Psoas muscle (tissue), 8 donors: ENCODE measurements around the gene MASP1. TPM values are rescaled to one million over a fixed set of nuclear protein-coding genes. Genes with fewer than 3 reads are reported as not detected.
"Not testable (repeated sequence)": the region's sequence is repeated elsewhere in the genome, so short reads cannot be mapped to it uniquely, and the experiment has no call there.

Experiments used
- ATAC-seq, 4 donors: fragments of 200-7000 bp; cut with Tn5 transposase; one replicate each; pipeline ENCODE4 v1.9.1; 2020; ENCODE audit warnings: moderate library complexity in 3 of 4, mild to moderate bottlenecking in 2 of 4
- DNase-seq, 2 donors: peaks; one replicate each; pipeline ENCODE4 v3.0.0-alpha.2; 2020
- H3K27ac ChIP-seq: fragments of 200-600 bp; one replicate; pipeline ENCODE4 v1.8.0; 2022
- H3K27me3 ChIP-seq, 3 donors: fragments of 200-600 bp in 1 of 3; one replicate each; pipeline versions ENCODE4 v1.6.1 to v1.8.0; 2013 to 2022; ENCODE audit warnings: low read length in 2 of 3, mild to moderate bottlenecking in 2 of 3, moderate library complexity in 1 of 3; ENCODE audit not compliant: insufficient read depth in 3 of 3
- H3K36me3 ChIP-seq, 2 donors: fragments of 200-600 bp in 1 of 2; one replicate each; pipeline versions ENCODE4 v1.6.1 to v1.8.0; 2013 to 2022; ENCODE audit warnings: low read depth in 1 of 2, mild to moderate bottlenecking in 1 of 2, moderate library complexity in 1 of 2; ENCODE audit not compliant: insufficient read depth in 1 of 2
- H3K4me1 ChIP-seq: fragments of 200-600 bp; one replicate; pipeline ENCODE4 v1.8.0; 2022
- H3K4me3 ChIP-seq: fragments of 200-600 bp; one replicate; pipeline ENCODE4 v1.8.0; 2022; ENCODE audit warnings: mild to moderate bottlenecking
- H3K9me3 ChIP-seq: fragments of 200-600 bp; one replicate; pipeline ENCODE4 v1.8.0; 2022
- CTCF ChIP-seq: fragments of 200-600 bp; IDR thresholded peaks from one replicate; pipeline ENCODE4 v1.8.0; 2022; ENCODE audit warnings: antibody characterized with exemption
- WGBS, 3 donors: extraction: QIAGEN DNeasy Blood & Tissue Kit; methylation state at CpG; one replicate each; pipeline versions ENCODE4 v1.1.6 to v1.1.7; 2013; 5-methylcytosine and 5-hydroxymethylcytosine counted together
- intact Hi-C, 2 donors: fragments of 100-400 bp; cut with DNase I; formaldehyde crosslinking; loops; one replicate each; pipeline versions ENCODE4 v1.11.0 to v1.14.2; 2022
- polyA plus RNA-seq, 3 donors: library from polyadenylated mRNA; stranded (reverse); fragments of 200-250 nt; gene quantifications; one replicate each; pipeline ENCODE4 v1.2.3, GENCODE V29; 2013
- total RNA-seq, 4 donors: library from RNA; stranded (reverse); fragmentation: NEBNext Ultra II Directional in 2 of 4; extraction: Animal tissue kit (Norgen Biotek cat#: 25700) in 2 of 4; gene quantifications; one replicate each; pipeline versions ENCODE4 v1.2.1 to v1.2.4, GENCODE V29; 2021 to 2023
- donor health status: healthy with polysubstance abuse.
- donor health status: DM: no; HTN: no; CAD: no; lungs with moderate emphysema.
- donor health status: Bipolar disorder and iron deficiency.
- donor health status: healthy.
- donor health status: DM: yes; HTN: yes; CAD: no.
- donor health status: DM: no; HTN: no; CAD: no.
- donor health status: DM: no; HTN: no; CAD: no.
- donor health status: DM: yes; HTN: yes; CAD: no.

Gene MASP1
- total and polyA plus RNA-seq, 7 donors, result 0.66 to 8.1 (median 4.2) TPM

- Histone ChIP-seq H3K27ac (no peak overlapping the region), H3K27me3 (no peaks in the 10 kb centered on the region), H3K9me3 (no peaks in the 10 kb centered on the region), H3K4me3 (no peak overlapping the region), H3K4me1 (peaks cover 31% of the 10 kb centered on the region), H3K36me3 (no peaks in the 10 kb centered on the region)
- no peak for TF ChIP-seq CTCF
- ATAC-seq (no peak), DNase-seq (no peak)
- intact Hi-C loops, result no loop called here
These were observed 82.0 kb downstream of the MASP1 start for GRCh38 chr3:187209491-187209890.

GRCh38 chr3:187208159-187208558 is 83.4 kb downstream of the MASP1 start:
- H3K4me1 ChIP-seq, result peaks cover 31% of the 10 kb centered on the region
- DNase-seq, result no peak
- no peak overlapping the region for H3K27ac ChIP-seq
- H3K9me3 ChIP-seq, result no peaks in the 10 kb centered on the region
- ATAC-seq, result no peak
- 53 to 81% (median 60%) methylated on average over 1 of the region's 1 CpG for WGBS, 3 donors
- no peaks in the 10 kb centered on the region for H3K27me3 ChIP-seq
- H3K4me3 ChIP-seq, result no peak overlapping the region
- TF ChIP-seq CTCF, result no peak
- no peaks in the 10 kb centered on the region for H3K36me3 ChIP-seq
- intact Hi-C loops, result no loop called here

- Histone ChIP-seq H3K27ac (no peak overlapping the region), H3K9me3 (no peaks in the 10 kb centered on the region), H3K4me3 (no peak overlapping the region), H3K36me3 (no peaks in the 10 kb centered on the region), H3K4me1 (peaks cover 30% of the 10 kb centered on the region), H3K27me3 (no peaks in the 10 kb centered on the region)
- no peak for DNase-seq
- intact Hi-C loops, result no loop called here
- no peak for TF ChIP-seq CTCF
- ATAC-seq, result no peak
These were observed 83.9 kb downstream of the MASP1 start for GRCh38 chr3:187207624-187208023.

- Histone ChIP-seq H3K4me3 (no peak overlapping the region), H3K27ac (no peak overlapping the region), H3K27me3 (no peaks in the 10 kb centered on the region), H3K4me1 (peaks cover 24% of the 10 kb centered on the region), H3K9me3 (no peaks in the 10 kb centered on the region), H3K36me3 (no peaks in the 10 kb centered on the region)
- WGBS, 3 donors, result 87 to 89% (median 88%) methylated on average over 2 of the region's 2 CpGs
- intact Hi-C loops, result no loop called here
- ATAC-seq (no peak), DNase-seq (no peak)
- no peak for TF ChIP-seq CTCF
These were observed 84.5 kb downstream of the MASP1 start for GRCh38 chr3:187207062-187207461.

GRCh38 chr3:187205683-187206082 is 85.9 kb downstream of the MASP1 start:
- ATAC-seq, result no peak
- Histone ChIP-seq H3K4me3 (no peak overlapping the region), H3K27ac (no peak overlapping the region), H3K4me1 (peaks cover 12% of the 10 kb centered on the region), H3K9me3 (no peaks in the 10 kb centered on the region), H3K27me3 (no peaks in the 10 kb centered on the region), H3K36me3 (no peaks in the 10 kb centered on the region)
- intact Hi-C loops, result no loop called here
- no peak for TF ChIP-seq CTCF
- DNase-seq, result no peak
- 77 to 89% (median 80%) methylated on average over 2 of the region's 2 CpGs for whole genome bisulfite sequencing, 3 donors

- H3K4me3 ChIP-seq, ATAC-seq, H3K36me3 ChIP-seq, H3K27ac ChIP-seq, H3K9me3 ChIP-seq, intact Hi-C loops, DNase-seq, H3K27me3 ChIP-seq, H3K4me1 ChIP-seq: not testable (repeated sequence)
- WGBS, 3 donors, result 94 to 97% (median 96%) methylated on average over 39 to 40 of the region's 44 CpGs
These were observed 92.0 kb downstream of the MASP1 start for GRCh38 chr3:187199463-187200050.
